GM21526 (cell line): ENCODE data around the gene TEX2.

ENCODE experiments used
- ATAC-seq: cut with Tn5 transposase; IDR thresholded peaks from one replicate; pipeline ENCODE4 v1.9.1; 2021; ENCODE audit warnings: moderate library complexity; ENCODE audit not compliant: unreplicated experiment, low FRiP score

The TEX2 gene

DNA sequence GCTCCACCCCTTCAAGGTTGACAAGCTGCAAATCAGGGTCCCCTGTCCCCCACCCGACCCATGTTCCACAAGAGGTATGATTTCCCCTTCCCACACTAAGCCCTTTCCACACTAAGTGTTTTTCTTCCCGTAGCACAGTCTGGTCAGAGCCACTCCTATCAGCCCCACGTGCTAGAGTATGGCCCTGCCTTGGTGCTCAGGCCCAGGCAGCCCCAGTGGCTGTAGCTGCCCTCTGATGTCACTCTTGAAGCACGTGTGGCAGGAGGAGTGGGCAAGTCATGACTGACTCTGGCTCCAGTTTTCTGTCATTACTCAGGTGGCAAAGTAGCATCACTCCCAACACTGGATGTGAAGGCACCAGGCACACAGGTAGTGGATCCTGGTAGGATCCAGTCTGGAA, 97.7 kb downstream of the TEX2 start:
- ATAC-seq, result no peak

DNA sequence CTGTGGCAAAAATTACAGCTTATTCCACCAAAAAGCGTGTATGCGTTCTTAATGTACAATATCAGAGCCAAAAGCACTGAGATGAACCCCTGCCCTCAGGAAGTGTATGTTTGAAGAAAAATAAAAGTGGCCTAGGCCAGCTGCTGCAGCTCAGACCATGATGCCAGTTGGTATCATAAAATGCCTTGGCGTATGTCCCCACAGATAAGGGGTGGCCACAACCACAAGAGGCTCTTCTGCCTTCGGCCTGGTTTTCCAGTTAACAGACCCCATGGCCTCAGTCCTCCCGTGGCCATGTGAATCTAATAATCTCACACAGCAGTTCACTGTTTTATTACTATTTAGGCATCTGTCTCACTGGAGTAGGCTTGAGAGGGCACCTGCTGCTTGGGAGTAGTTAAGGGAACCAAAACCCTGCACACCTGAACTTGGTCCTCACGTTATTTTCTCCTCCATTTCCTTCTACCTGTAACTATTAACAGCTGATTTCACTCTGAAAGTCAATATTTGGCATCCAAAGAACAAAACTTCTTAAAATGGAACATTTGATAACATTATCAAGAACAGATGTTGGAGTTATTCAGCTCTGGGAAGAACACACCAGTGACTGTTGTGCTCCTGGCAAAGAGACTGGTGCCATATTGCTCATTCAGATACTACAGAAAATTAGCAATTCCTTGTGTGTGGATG, 98.3 kb downstream of the TEX2 start:
- no peak for ATAC-seq

DNA sequence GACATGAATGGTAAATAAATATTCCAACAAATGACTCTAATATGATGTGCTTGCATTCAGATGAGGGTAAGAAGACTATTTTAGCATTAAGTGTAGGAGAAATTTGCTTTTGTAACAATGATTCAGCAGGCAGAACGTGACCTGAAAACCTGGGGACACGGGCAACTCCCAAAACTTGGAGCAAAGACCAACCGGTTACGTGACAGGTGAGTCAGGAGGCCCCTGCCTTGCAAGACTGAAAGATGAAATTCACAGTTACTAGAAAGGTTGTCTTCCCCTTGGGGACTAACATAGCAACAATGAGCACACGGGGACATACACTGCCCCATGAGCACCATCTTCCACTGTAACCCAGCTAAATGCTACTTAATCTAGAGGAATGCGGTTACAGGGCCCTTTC, 99.6 kb downstream of the TEX2 start:
- ATAC-seq, result no peak

DNA sequence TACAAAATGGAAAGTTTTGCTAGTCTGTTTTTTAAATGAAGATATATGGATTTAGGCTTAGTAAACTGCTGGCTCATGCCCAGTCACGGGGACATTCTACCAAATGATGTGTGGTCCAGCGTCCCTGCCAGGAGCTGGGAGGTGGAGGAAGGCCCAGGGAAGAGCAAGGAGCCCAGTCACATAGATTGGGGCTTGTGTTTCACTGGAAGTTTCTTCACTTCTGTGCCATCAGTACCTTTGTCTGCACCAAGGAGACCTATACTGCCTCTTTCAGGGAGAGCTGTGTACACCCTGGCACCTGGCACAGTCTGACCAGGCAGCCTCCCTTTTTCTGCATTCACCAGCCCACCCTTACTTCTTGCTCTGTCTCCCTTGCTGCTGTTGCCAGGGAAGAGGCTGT, 100.5 kb downstream of the TEX2 start:
- no peak for ATAC-seq

DNA sequence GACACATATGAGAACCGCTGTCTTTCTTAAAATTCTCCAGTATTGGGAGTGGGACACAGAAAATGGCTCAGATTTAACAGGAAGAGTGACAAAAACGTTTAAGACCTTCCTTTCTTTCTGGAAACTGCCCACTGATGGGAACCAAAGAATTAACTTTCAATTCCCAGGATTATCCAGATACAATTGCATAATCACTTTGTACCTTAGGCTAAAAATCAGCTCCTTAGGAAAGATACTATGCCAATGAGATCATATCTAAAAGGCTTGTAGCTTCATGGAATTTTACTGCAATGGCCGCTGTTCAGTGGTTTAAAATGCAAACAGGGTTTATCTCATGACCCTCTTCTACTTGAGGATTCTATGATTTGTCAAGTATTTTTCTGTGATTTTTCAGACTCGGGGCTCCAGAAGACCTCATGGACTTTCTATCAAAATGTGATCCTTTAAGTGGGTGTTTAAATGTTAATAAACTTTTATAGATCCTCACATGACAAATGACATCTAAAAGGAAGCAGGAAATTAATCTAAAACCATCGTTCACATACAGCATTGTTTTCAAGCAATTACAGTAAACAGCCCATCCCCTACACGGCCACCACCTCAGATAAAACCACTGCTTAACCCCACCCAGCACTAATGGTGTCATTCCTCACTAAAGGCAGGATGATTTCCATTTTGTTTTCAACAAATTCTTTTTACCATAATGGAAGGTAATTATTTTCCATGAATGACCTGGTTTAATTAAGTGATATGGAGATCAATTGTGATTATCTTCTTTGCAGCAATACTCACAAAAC, 101.5 kb downstream of the TEX2 start:
- ATAC-seq, result no peak

DNA sequence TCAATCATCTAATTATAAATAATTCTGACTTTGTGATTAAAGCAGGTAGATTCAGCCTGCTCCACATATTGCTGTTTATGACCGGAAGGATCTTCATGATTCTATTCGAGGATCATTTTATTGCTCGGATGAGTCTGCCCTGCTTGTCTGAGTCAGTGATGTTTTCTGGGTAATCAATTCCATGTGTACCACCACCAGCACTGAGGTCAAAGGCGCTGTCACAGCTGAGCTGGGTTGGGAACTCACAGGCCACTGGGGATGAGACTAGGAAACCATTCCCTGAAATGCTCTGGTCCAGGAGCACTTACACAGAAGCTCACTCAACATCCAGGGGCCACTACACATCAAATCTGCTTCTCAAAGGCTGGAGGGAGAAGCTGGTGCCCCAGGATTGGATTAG, 102.7 kb downstream of the TEX2 start:
- ATAC-seq, result no peak

DNA sequence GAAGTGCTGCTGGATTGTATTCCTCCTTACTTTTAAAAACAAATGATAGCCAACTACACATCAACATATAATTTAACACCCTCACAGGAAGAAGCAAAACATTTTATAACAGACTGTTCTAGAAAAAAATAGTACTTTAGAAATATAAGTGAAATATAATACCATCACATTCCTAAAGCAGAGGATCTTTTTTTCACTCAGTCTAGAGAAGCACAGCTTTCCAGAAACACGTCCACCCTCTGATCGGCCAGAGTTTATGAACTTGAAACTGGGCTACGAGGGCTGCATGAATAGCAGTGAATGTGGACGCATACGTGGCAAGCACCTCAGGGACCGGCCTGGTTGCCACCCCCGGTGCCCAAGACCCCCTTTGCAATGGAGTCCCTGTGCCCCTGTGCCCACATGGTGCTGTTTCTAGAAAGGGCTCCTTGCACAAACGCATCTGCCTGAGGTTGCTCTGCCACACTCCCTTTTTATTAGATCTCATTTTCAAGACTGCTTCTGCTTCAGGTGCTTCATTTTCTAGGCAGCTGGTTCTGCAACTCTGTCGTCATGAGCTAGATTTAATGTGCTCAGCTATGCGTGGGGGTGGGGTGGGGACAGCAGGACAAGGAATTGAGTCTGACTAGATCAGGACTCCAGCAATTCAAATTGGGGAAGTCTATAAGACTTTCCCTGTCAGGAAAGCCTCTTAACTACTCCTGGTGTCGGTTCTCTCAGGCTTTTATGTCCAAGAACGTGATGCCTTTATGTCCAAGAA, 104.0 kb downstream of the TEX2 start:
- ATAC-seq, result no peak

DNA sequence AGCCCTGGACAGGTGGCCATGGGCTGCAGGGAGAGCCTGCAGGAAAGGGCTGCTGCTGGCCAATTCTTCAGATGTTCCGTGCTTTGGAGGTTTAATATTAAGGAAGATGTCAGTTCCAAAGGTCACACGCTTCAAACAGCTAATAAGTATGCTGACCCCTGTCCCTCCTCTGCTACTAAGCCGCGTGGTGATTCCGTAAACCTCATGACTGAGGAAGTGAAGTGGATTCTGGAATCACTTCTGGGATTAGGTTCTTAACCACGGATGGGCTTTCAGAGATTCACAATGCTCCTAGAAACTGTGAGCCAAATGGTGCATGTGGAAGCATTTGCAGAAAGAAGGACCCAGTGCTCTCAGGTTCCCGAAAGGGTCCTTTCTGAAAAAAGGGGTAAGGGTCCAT, 104.7 kb downstream of the TEX2 start:
- no peak for ATAC-seq

DNA sequence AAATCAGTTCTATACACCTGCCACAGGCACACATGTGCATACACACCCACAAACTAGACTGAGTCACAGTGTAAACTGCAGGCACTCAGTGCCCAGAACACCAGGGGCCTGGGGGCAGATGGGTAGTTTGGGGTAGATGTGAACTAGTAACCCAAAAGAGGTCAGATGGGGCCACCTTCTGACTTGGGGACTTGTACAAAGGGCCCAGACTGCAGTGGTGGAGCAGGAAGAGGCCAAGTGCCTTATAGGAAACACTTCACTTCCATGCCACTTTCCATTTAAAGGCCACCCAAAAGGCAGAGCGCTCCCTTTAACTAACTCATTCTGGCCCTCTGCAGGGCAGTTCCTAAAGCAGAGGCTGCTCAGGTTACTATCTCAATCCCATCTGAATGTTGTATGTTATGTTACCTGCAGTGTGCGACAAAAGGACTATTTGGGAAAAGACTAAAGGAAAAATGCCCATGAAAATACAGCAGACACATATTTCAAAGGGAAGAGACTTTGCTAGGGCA, 105.3 kb downstream of the TEX2 start:
- no peak for ATAC-seq

DNA sequence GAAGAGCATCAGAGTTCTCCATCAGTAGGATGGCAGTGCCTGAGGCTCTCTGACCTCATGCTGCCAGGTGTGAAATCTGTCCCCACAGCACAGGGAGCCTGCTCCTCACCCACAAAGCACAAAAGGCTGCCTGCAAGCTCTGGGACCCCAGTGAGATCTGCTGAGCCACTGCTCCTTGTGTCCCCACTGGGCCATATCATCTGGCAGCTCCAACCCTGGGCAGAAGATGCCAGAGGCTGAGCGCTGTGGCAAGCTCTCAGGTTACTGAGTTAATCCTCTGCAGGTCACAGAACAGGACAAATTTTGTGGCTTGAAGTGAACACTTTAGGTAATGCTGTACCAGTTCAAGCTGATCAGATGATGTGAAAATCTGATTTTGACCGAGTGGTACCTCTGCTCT, 106.4 kb downstream of the TEX2 start:
- ATAC-seq, result no peak

DNA sequence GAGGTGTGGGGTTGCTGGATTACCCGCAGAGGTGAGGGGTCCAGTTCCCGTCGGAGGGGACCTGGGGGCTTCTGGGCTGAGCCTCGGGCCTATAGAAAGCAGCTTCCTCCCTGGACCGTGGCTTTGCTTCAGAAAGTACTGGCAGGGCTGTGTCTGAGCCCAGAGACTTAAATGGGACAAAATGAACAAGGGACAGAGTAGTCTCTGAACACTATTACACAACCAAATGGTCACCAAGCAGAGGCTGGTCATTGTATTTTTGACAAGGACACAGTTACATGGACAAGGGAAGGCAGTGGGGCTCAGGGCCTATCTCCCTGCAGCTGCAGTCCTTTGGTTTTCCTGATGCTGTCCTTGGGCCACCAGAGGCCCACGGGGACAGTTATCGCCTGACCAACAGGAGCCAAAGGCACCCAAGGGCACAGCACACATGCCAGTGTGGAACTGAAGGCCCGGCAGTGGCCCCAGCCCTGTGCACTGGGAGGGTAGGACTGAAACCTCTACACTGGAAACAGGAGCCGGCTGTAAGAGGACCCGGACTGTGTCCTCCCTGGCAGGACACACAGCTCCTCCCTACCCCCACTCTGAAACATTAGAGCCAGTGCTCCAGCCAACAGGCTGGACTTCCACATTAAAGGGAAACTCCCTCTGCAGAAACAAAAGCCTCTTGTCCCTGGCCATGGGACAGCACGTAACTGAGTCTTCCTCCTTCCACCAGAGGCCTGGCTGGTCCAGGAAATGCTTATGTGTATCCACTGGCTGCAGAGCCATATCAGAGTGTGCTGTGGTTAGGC, 107.1 kb downstream of the TEX2 start:
- no peak for ATAC-seq

DNA sequence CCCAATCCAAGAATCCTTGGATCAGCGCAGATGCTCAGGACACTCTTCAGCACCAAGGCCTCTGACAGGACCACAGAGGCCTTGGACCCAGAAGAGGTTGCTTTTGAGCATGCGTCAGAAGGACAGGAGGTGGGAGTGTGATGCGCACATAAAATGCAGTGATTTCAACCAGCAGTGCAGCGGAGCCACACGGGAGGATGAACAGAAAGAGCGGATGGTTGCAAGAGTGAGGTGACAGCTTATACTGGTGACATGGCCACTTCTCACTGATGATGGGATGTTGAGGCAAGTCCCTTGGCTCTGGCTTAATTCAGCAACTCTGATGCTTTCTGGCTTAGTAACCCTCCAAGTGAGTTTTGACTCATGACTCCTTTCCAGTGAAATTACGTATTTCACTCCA, 107.9 kb downstream of the TEX2 start:
- no peak for ATAC-seq

DNA sequence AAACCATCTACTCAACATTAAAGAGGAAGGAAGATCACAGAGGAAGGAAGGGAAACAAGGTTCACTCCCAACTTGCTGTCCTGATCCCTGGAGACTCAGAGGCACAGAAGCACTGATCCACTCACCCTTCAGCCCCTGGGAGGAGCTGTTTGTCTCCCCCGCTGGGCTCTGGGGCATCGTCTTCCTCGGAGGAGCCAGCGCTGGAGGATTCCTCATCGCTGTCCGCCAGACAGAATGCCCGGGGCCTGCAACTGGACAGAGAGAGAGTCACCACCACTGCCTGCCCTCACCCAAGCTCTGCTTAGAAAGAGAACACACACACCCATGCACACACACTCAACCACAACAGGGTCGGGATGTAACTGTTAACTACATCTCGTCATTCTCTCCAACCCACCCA, 108.3 kb downstream of the TEX2 start:
- ATAC-seq, result no peak

DNA sequence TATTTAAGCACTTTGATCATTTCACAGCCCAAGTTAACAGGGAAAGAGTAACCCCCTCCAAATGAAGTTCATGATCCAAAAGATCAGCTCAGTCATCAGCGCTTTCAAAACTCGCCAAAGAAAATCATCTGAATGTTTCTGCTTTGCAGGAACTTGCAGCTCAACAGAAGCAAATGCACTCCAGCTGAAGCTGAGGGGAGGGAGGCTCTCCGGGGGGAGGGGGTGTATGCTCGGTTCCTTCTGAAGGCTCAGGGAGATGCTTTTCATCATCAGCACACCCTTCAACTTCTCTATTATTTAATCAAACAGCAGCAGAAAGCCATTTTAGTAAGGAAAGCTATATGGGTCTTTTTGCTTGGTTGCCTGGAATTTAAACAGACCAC, 108.8 kb downstream of the TEX2 start:
- no peak for ATAC-seq

DNA sequence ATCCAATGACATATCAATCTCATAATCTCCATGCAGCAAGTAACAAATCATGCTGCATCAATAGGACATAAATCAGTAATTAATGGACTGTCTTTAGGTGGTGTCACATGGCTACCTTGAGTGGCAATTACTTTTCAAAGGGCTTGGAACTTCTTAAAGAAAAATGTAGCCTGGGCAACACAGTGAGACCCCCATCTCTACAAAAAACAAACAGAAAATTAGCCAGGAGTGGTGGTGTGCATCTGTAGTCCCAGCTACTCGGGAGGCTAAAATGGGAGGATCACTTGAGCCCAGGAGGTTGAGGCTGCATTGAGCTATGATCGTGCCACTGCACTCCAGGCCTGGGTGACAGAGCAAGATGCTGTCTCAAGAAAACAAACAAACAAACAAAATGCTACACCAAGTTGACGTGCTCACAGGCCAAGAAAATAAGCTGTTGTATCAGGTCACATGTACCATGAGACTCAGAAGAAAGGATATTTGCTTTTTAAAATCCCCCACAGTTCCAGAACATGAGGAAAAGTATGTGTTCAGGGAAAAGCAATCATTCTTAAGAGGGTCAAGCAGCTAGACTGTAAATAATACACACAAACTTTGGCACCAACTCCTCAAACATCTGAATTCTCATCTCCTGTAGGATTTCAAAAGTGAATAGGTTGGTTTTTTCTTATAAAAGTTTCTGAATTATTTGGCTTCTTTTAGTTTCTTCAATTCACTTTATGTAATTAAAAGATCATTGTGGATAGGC, 109.3 kb downstream of the TEX2 start:
- ATAC-seq, result no peak

DNA sequence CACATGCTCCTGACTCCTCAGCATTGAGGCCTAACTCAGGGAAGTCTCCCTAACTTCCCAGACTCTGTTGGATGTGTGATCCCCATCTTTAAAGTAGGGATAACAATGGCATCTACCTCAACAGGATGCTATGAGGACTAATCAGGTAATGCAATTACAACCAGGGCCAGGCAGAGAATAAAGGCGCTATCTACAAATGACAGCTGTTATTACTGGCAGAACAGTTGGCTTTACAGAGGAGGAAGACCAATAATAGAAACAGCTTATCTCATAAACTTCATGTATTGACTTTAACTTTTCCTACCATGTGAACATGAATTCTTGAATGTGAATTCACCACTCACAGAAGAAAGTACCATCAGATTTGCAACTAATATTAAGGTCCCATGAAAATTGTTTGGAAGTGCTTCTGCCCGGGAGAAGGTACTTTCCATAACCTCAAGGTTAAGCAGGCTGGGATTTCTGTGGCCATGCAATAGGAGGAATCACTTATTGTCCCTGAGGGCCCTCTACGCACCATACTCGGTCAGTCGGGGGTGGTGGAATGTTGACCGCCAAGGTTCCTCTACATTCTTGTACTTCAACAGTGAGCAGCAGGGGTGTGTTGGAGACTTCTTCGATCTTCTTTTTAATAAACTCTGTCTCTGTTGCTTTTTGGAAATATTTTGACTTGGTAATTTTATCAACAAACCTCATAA, 110.5 kb downstream of the TEX2 start:
- ATAC-seq, result no peak

DNA sequence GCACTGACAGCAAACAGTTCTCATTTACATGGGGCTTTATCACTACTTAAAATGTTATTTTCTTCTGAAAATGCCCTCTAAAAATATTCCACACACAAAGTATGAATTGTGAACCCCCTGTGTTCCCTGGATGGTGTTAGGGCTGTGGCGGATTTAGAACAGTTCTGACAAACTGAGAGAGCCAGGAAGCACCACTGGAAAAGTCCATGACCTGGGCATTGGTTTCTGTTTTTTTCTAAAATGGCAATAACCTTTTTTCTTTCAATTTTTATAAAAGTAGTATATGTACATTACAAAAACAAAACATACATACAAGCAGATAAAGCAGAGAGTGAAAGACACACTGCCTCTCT, 112.1 kb downstream of the TEX2 start:
- no peak for ATAC-seq

DNA sequence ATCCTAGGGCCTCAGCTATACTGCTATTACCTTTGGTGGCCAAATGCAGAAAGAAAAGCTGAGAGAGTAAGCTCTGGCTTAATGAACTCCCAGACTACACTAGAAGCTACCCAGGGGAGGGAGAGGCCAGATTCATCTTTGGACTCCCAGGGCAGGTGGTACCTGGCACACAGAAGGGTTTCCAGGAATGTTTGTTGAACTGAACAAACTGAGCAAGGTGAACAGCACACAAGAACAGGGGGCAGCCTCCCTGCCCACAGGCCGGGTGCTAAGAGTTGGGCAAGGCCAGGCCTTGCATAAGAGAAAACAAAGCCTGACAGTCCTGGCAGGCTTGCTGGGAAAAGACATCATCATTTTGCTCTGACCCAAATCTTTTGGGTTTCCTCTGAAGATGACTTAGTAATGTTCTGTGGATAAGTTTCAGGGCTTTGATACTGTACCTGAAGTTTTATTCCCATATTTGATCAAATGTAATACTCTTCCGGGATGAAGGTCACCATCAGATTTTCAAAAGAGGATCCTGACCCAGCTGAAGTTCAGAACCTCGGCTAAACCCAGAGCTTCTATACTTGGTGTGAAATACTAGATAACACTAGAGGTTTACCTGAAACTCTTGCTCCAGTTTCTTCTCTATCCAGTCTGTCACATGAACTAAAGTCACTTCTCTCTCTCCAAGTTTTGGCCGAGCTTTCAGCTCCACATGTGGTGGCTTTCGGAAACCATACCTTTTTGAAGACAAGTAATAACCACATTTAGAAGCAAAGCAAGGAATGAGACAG, 112.6 kb downstream of the TEX2 start:
- no peak for ATAC-seq

DNA sequence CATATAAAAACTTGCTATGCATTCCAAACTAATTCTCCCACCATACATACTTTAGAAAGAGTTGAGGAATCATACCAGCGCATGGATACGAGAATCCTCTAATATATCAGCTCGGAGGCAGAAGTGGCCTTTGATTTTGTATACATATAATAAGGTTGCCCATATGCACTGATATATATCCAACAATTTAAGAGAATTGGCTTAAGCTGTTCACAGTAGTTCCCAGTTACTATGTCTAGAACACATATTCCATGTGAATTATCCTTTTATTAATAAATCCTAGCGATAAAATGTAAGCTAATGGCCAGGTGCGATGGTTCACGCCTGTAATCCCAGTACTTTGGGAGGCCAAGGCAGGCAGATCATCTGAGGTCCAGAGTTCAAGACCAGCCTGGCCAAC, 113.9 kb downstream of the TEX2 start:
- ATAC-seq, result no peak
